ENCODE data around the gene BTRC.
A peak's percentile ranks its signal among the peaks of the same experiment; 100 is the strongest.

DNA sequence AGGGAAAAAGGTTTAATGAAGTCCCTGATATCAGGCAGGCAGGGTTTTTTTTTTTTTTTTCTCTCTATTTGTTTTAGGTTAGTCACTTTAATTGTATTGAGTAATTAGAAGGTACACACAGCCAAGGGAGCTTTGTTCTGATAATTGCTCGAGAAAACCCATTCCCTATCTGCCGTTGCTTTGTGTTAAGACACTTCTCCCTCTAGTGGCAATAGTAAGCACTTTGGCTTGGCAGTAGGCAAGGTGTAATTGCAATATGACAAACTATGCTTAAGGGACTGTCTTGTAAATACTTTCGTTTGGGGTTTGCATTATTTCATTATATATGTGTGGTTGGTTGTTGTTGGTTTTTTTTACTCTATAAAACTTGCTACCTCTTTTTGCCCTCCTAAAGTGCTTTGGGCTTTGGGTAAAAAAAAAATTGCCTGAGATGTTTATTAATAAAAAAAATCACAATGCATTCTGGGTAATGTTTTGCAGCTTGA is 113.4 kb downstream of the BTRC start:
- TF ChIP-seq, protein P1, sequence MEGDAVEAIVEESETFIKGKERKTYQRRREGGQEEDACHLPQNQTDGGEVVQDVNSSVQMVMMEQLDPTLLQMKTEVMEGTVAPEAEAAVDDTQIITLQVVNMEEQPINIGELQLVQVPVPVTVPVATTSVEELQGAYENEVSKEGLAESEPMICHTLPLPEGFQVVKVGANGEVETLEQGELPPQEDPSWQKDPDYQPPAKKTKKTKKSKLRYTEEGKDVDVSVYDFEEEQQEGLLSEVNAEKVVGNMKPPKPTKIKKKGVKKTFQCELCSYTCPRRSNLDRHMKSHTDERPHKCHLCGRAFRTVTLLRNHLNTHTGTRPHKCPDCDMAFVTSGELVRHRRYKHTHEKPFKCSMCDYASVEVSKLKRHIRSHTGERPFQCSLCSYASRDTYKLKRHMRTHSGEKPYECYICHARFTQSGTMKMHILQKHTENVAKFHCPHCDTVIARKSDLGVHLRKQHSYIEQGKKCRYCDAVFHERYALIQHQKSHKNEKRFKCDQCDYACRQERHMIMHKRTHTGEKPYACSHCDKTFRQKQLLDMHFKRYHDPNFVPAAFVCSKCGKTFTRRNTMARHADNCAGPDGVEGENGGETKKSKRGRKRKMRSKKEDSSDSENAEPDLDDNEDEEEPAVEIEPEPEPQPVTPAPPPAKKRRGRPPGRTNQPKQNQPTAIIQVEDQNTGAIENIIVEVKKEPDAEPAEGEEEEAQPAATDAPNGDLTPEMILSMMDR (IDR thresholded peaks at IDR 0.05): peak; percentile 61
- TF ChIP-seq ELF4 (CRISPR knock-in tag; IDR thresholded peaks at IDR 0.05; ENCODE audit: low read depth) (no peak), MXD4 (CRISPR knock-in tag; IDR thresholded peaks at IDR 0.05; ENCODE audit: borderline replicate concordance) (no peak), ZNF423 (CRISPR knock-in tag; IDR thresholded peaks at IDR 0.05) (no peak), TEAD4 (CRISPR knock-in tag; IDR thresholded peaks at IDR 0.05) (no peak), ESRRA (CRISPR knock-in tag; IDR thresholded peaks at IDR 0.05; ENCODE audit: borderline replicate concordance) (no peak), ZNF416 (CRISPR knock-in tag; IDR thresholded peaks at IDR 0.05) (no peak), NR1H2 (CRISPR knock-in tag; IDR thresholded peaks at IDR 0.05) (no peak), NFE2L1 (CRISPR knock-in tag; IDR thresholded peaks at IDR 0.05) (no peak), GTF2I (CRISPR knock-in tag; conservative IDR thresholded peaks at IDR 0.05) (no peak)
- TF ChIP-seq, protein P2, sequence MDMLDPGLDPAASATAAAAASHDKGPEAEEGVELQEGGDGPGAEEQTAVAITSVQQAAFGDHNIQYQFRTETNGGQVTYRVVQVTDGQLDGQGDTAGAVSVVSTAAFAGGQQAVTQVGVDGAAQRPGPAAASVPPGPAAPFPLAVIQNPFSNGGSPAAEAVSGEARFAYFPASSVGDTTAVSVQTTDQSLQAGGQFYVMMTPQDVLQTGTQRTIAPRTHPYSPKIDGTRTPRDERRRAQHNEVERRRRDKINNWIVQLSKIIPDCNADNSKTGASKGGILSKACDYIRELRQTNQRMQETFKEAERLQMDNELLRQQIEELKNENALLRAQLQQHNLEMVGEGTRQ (CRISPR knock-in tag; IDR thresholded peaks at IDR 0.05): no peak
